AG04450 (cell line): ENCODE measurements around the gene CIB4. TPM values are rescaled to one million over a fixed set of nuclear protein-coding genes. Genes with fewer than 3 reads are reported as not detected.

Source experiments
- CTCF ChIA-PET: fragments of 300-600, 350-600 bp; formaldehyde crosslinking; extraction: SDS; loops from one replicate; lab custom pipeline; 2022; ENCODE audit warnings: antibody characterized with exemption, inconsistent platforms; lab: Charles Lee
- POLR2A ChIA-PET: fragments of 350-600 bp; formaldehyde crosslinking; extraction: SDS; loops from one replicate; lab custom pipeline; 2021; ENCODE audit warnings: antibody characterized with exemption, inconsistent platforms; lab: Yijun Ruan, JAX
- DNase-seq: peaks from one replicate; pipeline ENCODE4 v3.0.0-alpha.2; 2011; ENCODE audit warnings: low read depth, low spot score
- H3K27ac ChIP-seq: one replicate; pipeline ENCODE4 v1.5.1; 2012; ENCODE audit warnings: low read depth, low read length, control low read depth
- H3K27me3 ChIP-seq: one replicate; pipeline ENCODE4 v1.6.0; 2012; ENCODE audit warnings: low read length; ENCODE audit not compliant: control insufficient read depth, insufficient read depth
- H3K4me3 ChIP-seq: 2 replicates; pipeline ENCODE4 v1.5.1; 2011; ENCODE audit warnings: mild to moderate bottlenecking, low read depth, low read length, control low read depth
- H3K9me3 ChIP-seq: 2 replicates; pipeline ENCODE4 v1.5.1; 2012; ENCODE audit warnings: low read length; ENCODE audit not compliant: control insufficient read depth, insufficient read depth
- CTCF ChIP-seq: IDR thresholded peaks from 2 replicates; pipeline ENCODE4 v1.5.1; 2011; ENCODE audit warnings: low read depth, low read length, control low read depth, inconsistent platforms
- polyA plus RNA-seq: library from polyadenylated mRNA; depleted of rRNA; stranded (reverse); fragments of >200 nt; gene quantifications from 2 replicates; pipeline ENCODE4 v1.2.3, GENCODE V29; 2011

Gene CIB4
- polyA plus RNA-seq, 1 experiment, result not detected

DNA sequence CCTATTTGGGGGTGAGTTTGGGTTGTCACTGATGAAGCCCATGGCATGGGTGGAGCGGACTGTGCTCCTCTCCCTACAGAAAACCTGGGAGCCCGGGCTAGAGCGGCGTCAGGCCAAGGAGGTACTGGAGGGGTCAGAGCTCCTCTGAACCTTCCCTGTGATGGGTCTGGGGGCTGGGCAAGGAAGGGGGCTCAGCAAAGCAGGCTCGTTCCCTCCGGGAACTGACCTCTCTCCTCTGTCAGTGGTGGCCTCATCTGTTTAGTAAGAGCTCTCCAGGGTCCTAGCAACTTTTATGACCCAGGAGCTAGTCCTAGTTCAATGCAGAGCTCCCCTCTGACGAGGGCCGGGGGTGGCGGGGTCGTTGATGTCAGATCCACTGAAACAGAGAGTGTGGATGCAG, 100.9 kb downstream of the CIB4 start:
- H3K27ac ChIP-seq, result no peak overlapping the region
- peaks cover 28% of the 10 kb centered on the region for H3K27me3 ChIP-seq
- no peak for DNase-seq
- TF ChIP-seq CTCF, result no peak
- no peaks in the 10 kb centered on the region; the same call in 1 of the 2 replicates for H3K9me3 ChIP-seq
- CTCF ChIA-PET, result interaction anchor here (2.6 kb wide), 1 partner anchor 38 kb away, joined by 10 read pairs; no protein-coding TSS in a partner anchor
- H3K4me3 ChIP-seq, result no peak overlapping the region
- POLR2A ChIA-PET, result no interaction called here

DNA sequence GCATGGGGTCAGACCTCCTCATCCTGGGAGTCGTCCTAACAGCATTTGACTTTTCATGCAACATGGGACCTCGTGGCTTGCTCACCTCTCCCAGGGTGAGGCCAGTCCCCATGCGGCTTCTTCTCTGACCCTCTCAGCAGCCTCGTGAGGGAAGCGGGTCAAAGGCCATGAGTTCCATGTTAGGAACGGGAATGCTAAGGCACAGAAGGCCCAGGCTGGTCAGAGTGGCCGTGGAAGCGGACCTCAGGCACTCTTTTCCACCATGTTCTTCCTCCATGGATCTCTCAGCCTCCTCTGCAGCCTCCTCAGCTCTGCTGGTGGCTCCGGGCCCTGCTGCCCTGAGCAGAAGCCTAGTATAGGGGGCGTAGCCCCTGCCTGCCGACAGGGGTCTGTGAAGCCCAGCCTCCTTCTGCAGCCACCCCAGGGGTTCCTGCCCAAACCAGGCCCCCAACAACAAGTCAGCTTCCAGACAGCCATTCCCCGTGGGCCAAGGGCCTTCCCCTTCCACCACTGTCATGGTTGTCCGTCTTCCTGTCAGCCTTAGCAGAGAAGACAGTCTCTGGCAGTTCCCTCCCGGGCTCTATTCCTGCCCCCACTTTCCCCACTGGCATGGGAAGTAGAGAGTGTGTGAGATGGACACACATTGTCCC, 103.2 kb downstream of the CIB4 start:
- ChIA-PET POLR2A (interaction anchor here (0.7 kb wide), 1 partner anchor 647 kb away, joined by 3 read pairs; no protein-coding TSS in a partner anchor), CTCF (no interaction called here)
- no peak for TF ChIP-seq CTCF
- H3K9me3 ChIP-seq, result no peaks in the 10 kb centered on the region; the same call in 1 of the 2 replicates
- no peak overlapping the region for H3K27ac ChIP-seq
- no peak overlapping the region for H3K4me3 ChIP-seq
- DNase-seq, result no peak
- peaks cover 41% of the 10 kb centered on the region for H3K27me3 ChIP-seq

DNA sequence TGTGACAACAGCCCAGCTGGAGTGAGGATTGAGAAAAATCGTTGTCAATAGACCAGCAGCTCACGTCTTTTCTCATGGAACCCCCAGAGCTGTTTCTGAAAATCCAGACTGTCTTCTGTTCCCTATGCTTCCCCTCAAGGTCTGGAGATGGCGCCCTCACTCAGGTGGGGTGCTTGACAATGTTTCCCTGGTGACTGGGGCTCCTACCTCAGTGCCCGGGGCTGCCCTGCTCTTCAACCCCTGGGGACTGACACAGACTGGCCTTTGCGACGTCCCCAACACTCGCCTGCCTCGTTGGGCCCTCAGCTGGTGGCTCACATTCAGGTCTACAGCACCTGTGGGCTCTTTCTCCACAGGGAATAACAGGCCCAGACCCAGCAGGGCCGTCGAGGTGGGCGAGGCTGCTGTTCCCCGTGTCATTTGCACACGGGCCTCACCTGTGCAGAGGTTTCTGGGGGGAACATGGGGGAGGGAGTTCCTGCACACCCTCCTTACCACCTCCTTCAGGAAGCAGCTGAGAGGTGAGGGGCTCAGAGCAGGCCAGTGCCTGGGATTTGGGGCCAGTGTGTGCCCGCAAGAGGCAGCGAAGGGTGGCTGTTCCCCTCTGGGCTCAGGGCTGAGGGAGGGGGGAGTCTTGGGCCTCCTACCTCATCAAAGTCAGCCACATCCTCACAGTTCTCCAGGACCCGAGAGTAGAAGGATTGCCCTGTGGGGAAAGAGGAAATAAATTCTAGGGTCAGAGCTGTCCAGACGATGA, 103.9 kb downstream of the CIB4 start:
- TF ChIP-seq CTCF, result no peak
- Histone ChIP-seq H3K4me3 (no peak overlapping the region), H3K27ac (no peak overlapping the region), H3K27me3 (peaks cover 40% of the 10 kb centered on the region), H3K9me3 (no peaks in the 10 kb centered on the region; the same call in 1 of the 2 replicates)
- no peak for DNase-seq
- CTCF ChIA-PET, result no interaction called here
- POLR2A ChIA-PET, result no interaction called here

- CTCF ChIA-PET, result no interaction called here
- no peak for TF ChIP-seq CTCF
- no peak for DNase-seq
- Histone ChIP-seq H3K27ac (no peak overlapping the region), H3K4me3 (no peak overlapping the region), H3K9me3 (no peaks in the 10 kb centered on the region; the same call in 1 of the 2 replicates), H3K27me3 (peaks cover 37% of the 10 kb centered on the region)
- POLR2A ChIA-PET, result no interaction called here
Measured at GRCh38 chr2:26536371-26537068, 104.6 kb downstream of the CIB4 start.
